ENCODE measurements around the gene CD276. TPM values are rescaled to one million over a fixed set of nuclear protein-coding genes. Genes with fewer than 3 reads are reported as not detected.

CD276 gene
- total RNA-seq, 1 experiment from 2014 or later = 198 TPM

GRCh38 chr15:73753250-73754130 lies 69.3 kb downstream of the CD276 start, which contains the start of gene INSYN1:
Gene INSYN1, minus strand, starts transcription at chr15:73753351. Its CDS starts 2,221 bp downstream, at chr15:73751130.
- no peak for DNase-seq (ENCODE audit: low read depth)
- in situ Hi-C loops (cut with HindIII; ENCODE audit: low pct_unique_long_range_greater_than_20kb, low sequenced_read_pairs) = no loop called here

- in situ Hi-C loops (cut with HindIII; ENCODE audit: low pct_unique_long_range_greater_than_20kb, low sequenced_read_pairs) = no loop called here
Observed at GRCh38 chr15:73754461-73754860, 70.3 kb downstream of the CD276 start.

GRCh38 chr15:73755481-73755880 lies 71.3 kb downstream of the CD276 start:
- in situ Hi-C loops (cut with HindIII; ENCODE audit: low pct_unique_long_range_greater_than_20kb, low sequenced_read_pairs) = no loop called here
- DNase-seq (ENCODE audit: low read depth) = no peak

More at GRCh38 chr15:73754461-73754860, 70.3 kb downstream of the CD276 start:
- no peak for DNase-seq (ENCODE audit: low read depth)

- in situ Hi-C loops (cut with HindIII; ENCODE audit: low pct_unique_long_range_greater_than_20kb, low sequenced_read_pairs) = no loop called here
Observed at GRCh38 chr15:73755946-73756345, 71.8 kb downstream of the CD276 start.

GRCh38 chr15:73756390-73756789 lies 72.2 kb downstream of the CD276 start:
- no peak for DNase-seq (ENCODE audit: low read depth)
- in situ Hi-C loops (cut with HindIII; ENCODE audit: low pct_unique_long_range_greater_than_20kb, low sequenced_read_pairs) = no loop called here

More at GRCh38 chr15:73755946-73756345, 71.8 kb downstream of the CD276 start:
- DNase-seq (ENCODE audit: low read depth) = no peak

GRCh38 chr15:73756947-73757513 lies 72.8 kb downstream of the CD276 start:
- in situ Hi-C loops (cut with HindIII; ENCODE audit: low pct_unique_long_range_greater_than_20kb, low sequenced_read_pairs) = no loop called here
- DNase-seq (ENCODE audit: low read depth) = no peak

GRCh38 chr15:73757571-73757970 lies 73.4 kb downstream of the CD276 start:
- no peak for DNase-seq (ENCODE audit: low read depth)
- in situ Hi-C loops (cut with HindIII; ENCODE audit: low pct_unique_long_range_greater_than_20kb, low sequenced_read_pairs) = no loop called here

GRCh38 chr15:73758461-73758860 lies 74.3 kb downstream of the CD276 start:
- DNase-seq (ENCODE audit: low read depth) = no peak
- in situ Hi-C loops (cut with HindIII; ENCODE audit: low pct_unique_long_range_greater_than_20kb, low sequenced_read_pairs) = no loop called here

- in situ Hi-C loops (cut with HindIII; ENCODE audit: low pct_unique_long_range_greater_than_20kb, low sequenced_read_pairs) = no loop called here
- DNase-seq (ENCODE audit: low read depth) = no peak
Observed at GRCh38 chr15:73760330-73761329, 76.4 kb downstream of the CD276 start.

GRCh38 chr15:73763931-73764330 lies 79.7 kb downstream of the CD276 start:
- in situ Hi-C loops (cut with HindIII; ENCODE audit: low pct_unique_long_range_greater_than_20kb, low sequenced_read_pairs) = no loop called here

More at GRCh38 chr15:73763931-73764330, 79.7 kb downstream of the CD276 start:
- no peak for DNase-seq (ENCODE audit: low read depth)

Other genes starting within 250 kb of the CD276 start
- not detected in 2 replicates for gene REC114, start 241.2 kb upstream of the CD276 start, total RNA-seq (2014; rRNA removed; shearing (Covaris generic); ENCODE audit: low replicate concordance)
- 103 and 130 TPM in 2 replicates for gene NPTN, start 51.0 kb upstream of the CD276 start, total RNA-seq (2014; rRNA removed; shearing (Covaris generic); ENCODE audit: low replicate concordance)
- not detected in 2 replicates for gene INSYN1, start 69.0 kb downstream of the CD276 start, total RNA-seq (2014; rRNA removed; shearing (Covaris generic); ENCODE audit: low replicate concordance)
- gene TBC1D21, start 189.2 kb downstream of the CD276 start, total RNA-seq (2014; rRNA removed; shearing (Covaris generic); ENCODE audit: low replicate concordance) = not detected in 2 replicates
- gene LOXL1, start 242.1 kb downstream of the CD276 start, total RNA-seq (2014; rRNA removed; shearing (Covaris generic); ENCODE audit: low replicate concordance) = 22.7 and 27.1 TPM in 2 replicates